Astrocyte (in vitro differentiated cells and primary cell): ENCODE results near the gene ZNG1A.

Experiments used
- EZH2 ChIP-seq: IDR thresholded peaks from 2 replicates; pipeline ENCODE4 v1.6.1; 2012; ENCODE audit warnings: mild to moderate bottlenecking, low read length, inconsistent platforms; ENCODE audit not compliant: insufficient read depth
- TF ChIP-seq, protein P1 (sequence below): IDR thresholded peaks from 2 replicates; pipeline ENCODE4 v1.5.1; 2011; ENCODE audit warnings: low read depth, mild to moderate bottlenecking, inconsistent platforms, low read length, moderate library complexity; ENCODE audit not compliant: insufficient read depth

DNA sequence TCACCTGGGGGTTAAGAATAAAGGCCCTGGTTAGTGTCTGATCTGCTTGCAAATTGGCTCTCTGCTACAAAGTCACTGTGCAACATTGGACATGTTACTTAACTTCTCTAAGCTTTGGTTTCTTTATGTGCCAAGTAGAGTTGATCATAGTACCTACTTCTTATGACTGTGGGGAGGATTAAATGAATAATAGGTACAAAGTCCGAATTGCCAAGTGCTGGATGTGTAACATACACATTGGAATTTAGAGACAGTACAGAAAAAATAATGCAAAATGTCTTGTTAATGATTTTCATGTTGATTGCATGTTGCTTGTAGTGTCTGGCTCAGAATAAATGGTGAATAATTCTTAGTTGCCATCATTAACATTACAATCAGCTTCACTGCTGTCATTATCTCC lies 38.0 kb upstream of the ZNG1A start:
- TF ChIP-seq, protein P1, sequence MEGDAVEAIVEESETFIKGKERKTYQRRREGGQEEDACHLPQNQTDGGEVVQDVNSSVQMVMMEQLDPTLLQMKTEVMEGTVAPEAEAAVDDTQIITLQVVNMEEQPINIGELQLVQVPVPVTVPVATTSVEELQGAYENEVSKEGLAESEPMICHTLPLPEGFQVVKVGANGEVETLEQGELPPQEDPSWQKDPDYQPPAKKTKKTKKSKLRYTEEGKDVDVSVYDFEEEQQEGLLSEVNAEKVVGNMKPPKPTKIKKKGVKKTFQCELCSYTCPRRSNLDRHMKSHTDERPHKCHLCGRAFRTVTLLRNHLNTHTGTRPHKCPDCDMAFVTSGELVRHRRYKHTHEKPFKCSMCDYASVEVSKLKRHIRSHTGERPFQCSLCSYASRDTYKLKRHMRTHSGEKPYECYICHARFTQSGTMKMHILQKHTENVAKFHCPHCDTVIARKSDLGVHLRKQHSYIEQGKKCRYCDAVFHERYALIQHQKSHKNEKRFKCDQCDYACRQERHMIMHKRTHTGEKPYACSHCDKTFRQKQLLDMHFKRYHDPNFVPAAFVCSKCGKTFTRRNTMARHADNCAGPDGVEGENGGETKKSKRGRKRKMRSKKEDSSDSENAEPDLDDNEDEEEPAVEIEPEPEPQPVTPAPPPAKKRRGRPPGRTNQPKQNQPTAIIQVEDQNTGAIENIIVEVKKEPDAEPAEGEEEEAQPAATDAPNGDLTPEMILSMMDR, result no peak
- no peak for TF ChIP-seq EZH2
